NK-92 treated with Interleukin-12 subunit alpha and Interleukin-12 subunit beta, amount 100 ng/mL, for 24 hours (cell line): Measurements from ENCODE around the gene SMOC2.
"Not testable (repeated sequence)": the region's sequence is repeated elsewhere in the genome, so short reads cannot be mapped to it uniquely, and the experiment has no call there.

Experiments
- DNase-seq: peaks from one replicate; lab custom pipeline; 2025; lab: John Stamatoyannopoulos, UW

The SMOC2 gene

DNA sequence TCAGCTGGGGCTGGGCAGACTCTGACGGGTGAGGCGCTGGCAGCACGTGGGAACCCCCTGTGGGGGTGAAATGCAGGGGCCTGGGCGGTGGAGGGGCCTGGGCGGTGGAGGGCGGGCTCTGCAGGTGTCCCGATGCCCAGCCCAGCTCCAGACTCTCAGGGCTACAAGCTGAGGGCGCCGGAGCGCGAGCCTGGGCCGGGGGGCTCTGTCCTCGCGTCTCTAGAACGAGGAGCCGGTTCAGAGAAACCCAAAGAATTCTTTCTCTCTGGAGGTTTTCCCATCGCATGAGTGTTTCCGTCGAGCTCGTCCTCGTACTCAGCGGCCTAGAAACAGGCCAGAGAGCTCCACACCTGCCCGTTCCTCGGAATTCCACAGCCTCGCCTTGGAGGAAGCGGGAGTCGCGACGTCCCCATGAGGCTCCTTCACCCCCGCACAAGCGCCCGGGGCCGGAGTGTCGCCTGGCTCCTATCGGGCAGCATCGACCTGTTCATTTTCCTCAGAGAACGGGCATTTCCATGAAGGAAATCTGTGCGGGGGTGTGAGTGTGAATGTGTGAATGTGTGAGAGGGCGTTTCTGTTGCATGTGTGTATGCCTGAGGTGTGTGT is 76.9 kb downstream of the SMOC2 start:
- no peak for DNase-seq

DNA sequence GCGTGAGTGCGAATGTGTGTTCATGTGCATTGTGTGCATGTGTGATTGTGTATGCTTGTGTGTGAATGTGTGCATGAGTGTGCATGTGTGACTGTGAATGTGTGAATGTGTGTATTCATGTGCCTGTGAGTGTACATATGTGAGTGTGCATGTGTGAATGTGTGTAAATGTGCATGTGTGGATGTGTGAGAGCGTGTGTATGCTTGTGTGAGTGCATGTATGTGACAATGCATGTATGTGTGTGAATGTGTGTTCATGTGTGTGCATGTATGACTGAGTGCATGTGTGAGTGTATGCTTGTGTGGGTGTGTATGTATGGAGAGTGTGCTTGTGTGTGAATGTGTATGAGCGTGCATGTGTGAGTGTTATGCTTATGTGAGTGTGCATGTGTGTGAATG is 77.4 kb downstream of the SMOC2 start:
- no peak for DNase-seq

DNA sequence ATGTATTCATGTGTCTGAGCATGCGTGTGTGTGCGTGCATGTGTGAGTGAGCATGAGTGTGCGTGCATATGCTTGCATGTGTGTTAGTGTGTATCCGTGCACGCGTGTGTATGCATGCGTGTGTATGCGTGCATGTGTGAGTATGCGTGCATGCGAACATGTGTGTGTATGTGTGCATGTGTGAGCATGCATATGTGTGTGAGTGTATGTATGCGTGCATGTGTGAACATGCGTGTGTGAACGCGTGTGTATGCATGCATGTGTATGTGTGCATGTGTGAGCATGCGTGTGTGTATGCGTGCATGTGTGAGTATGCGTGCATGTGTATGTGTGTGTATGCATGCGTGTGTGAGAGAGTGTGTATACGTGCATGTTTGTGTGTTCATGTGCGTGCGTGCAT is 77.9 kb downstream of the SMOC2 start:
- no peak for DNase-seq

DNA sequence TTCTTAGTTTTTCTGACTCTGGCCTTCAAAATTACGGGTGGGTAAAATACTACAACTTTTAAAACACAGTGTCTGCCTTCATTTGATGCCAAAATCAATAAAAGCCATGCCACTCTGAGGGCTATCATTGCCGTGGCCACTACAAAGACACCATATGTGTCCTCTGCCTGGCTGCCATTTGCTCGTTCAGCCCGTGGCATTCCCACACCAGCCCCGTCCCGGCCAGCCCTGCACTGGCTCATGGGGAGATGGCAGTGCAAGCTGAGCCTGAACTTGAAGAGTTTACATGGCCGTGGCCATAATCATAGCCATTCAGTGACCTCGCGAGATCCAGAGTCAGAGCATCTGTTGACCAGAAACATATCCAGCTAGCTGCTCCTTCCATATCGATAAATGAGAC is 79.2 kb downstream of the SMOC2 start:
- no peak for DNase-seq

DNA sequence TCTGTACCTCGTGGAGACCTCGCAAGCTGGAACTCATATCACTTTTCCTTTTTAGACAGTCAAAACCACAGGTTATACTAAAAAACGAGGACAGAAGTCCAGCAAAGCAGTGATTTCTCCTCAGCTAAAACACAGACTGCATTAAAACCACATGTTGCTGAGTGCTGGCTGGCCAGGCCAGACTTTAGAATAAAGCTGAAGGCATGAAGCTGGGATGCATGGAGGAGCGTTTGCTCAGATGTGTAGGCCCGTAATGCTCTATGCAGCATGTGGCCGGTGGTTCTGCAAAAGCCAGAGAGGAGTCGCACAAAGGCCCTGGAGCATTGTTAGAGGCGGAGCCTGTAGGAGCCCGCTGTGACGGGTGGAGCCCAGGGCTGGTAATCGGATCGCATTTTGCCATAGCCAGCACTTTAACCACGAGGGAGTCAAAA is 83.6 kb downstream of the SMOC2 start:
- DNase-seq, result no peak

DNA sequence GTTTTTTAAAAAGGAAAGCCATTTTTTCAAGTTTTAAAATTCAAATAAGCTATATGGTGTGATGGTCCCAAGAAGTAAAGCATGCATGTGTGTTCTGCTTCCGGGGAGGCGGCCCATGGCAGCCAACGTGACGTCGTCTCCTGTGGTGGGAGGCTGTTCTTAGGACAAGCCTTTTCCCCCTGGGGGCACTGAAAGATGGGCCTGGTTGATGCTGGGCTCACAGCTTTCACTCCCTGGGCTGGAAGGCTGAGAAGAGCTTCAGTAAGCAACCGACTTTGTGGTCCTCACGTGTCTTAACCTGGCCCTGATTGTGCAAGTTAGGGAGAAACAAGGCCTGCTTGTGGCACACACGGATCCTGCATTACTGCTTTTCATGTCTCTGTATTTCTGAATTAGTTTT is 84.1 kb downstream of the SMOC2 start:
- DNase-seq, result no peak

DNA sequence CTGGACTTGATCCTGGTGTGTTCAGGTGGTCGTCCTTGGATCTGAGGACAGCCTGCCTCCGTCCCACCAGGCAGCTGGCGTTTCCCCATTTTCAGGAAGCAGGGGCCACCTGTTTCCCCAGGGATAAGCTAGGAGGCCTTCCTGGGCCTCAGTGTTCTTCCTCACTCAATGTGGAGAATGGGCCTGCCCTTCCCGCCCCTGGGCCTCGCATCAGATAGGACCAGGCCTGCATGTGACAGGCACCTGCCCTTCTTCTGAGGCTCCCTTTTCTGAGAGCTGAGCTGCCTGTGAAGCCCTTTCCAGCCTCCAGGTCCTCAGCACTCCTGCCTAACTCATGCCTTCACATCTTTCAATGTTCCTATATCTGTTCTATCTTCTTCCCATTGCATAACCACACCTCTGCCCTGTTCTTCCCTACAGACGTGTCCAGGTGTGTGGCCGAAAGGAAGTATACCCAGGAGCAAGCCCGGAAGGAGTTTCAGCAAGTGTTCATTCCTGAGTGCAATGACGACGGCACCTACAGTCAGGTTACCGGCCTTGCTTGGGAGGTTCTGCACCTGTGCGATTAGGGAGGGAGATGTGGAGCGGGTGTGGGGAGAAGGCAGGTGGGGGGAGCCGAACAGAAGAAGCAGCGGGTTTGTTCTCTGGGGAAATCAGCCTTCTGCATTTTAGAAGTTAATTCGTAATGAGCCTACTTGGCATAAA is 85.1 kb downstream of the SMOC2 start:
- no peak for DNase-seq

DNA sequence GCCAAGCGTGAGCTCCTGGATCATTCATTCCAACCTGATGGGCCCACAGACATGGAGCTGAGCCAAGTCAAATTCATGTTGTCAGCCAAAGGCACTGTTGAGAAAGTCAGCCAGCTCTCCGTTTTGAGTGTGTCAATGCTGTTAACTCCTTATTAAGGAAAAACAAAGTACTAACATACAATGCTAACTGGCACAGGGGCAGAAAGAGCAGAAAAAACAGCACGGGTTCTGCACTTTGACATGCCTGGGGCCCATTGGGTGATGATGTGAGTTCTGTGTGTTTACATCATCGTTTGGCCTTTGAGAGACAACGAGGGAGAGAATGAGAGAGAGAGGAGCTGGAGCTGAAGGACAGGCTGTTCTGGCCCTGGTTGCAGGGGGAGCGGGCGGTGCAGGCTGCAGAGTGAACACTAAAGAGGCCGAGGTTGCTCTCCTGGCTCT is 85.9 kb downstream of the SMOC2 start:
- DNase-seq, result no peak

DNA sequence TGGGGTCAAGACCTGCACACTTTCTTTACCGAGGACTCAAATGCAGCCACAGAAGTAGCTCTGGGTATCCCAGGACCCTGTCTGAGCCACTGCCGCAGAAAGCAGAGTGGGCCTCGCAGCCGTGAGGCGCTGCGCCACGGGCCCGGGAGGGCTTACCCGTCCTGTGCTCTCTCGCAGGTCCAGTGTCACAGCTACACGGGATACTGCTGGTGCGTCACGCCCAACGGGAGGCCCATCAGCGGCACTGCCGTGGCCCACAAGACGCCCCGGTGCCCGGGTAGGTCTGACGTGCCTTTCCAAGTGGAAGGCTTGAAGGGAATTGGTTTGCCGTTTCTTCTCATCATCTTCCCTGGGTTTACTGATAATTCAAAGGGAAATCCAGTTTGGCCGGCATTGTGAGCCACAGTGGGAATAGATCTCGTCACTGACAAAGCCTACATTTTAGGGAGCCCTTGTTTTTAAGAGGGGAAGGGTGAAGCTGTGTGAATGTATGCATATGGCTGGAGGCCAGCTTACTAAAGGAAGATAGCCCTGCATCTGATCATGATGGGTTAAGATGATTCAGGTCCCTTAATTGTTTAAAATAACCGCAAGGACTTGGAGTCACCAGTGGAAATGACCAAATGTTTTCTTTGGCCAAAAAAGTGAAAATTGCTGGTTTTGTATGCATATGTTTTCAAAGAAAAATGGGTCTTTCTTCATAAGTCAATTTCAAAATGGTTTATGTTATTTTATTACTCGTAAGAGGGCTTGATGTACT is 86.6 kb downstream of the SMOC2 start:
- no peak for DNase-seq

DNA sequence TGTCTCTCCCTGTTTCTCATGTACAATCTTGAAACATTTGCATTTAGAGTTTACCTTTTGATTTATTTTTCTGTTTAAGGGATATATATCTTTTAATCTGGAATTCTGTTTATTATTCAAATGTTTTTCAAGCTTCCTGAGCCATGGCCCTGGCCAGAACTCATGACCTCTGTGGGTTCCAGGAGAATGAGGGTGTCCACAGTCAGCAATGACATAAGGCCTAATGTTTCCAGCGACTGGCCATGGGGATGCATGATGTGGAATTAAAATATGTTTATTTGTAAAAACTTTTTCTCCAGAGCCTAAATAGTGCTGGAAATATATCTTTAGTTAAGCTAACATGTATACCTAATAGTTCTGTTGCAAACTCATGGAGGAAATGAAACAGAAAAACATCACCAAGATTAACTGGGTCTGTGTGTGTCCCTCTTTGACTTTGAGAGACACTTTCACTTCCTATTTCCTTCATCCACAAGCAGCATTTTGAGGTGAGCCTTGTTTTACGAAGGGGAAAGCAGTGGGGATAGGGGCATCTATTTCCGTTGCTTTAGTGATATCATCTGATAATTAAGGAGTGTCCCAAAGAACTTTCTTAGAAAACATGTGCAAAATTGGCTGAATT is 87.6 kb downstream of the SMOC2 start:
- no peak for DNase-seq

DNA sequence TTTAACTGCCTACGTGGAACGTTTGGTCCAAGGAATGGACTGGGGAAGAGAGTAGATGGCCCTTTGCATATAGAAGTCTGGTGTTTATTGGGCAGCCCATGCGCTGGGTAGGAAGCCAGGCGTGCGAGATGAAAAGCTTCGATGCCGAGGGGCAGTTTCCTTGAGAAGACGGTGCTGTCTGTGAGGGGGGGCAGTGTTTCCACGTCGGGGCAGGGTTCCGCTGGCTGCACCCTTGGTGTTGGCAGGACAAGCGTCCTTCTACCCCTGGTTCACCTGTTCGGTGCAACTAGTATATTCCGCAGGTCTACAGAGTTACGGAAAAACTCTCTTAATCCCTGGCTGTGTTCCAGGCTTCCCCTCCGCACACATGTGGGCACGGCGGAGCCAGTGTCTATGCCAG is 88.2 kb downstream of the SMOC2 start:
- DNase-seq, result no peak

DNA sequence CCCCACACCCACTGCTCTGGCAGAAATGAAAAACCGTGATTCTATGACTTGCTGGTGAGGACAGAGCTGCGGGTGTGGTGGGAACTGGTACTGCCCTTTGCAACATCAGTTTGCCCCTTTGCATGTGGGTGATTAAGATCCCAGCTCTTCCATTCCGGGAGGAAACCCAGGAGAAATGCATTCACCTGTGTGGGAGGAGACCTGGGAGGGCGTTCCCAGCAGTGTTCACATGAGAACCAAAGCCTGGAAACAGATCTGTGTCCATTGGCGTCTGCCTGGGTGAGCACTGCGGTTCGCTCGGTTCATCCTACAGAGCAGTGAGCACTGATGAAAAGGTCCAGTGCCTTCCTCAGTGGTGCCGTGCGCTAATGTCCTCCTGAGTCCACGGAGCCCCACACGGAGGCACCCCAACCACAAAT is 89.7 kb downstream of the SMOC2 start:
- DNase-seq, result no peak

DNA sequence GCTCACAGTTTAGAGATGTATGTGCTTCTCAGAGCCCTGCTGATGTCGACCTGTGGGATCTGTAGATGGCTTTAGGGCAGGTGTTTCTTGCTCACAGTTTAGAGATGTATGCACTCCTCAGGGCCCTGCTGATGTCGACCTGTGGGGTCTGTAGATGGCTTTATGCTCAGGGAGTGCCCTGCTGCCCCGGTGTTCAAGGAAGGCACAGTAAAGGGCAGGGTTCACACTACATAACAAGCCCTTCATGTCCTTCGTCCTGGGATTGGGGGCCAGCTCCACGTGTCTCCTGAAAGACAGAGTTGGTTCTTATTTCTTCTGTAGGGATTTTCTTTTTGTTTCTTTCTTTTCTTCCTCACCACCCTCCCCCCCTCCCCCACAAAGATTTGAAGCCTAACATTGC is 91.1 kb downstream of the SMOC2 start:
- DNase-seq, result no peak

DNA sequence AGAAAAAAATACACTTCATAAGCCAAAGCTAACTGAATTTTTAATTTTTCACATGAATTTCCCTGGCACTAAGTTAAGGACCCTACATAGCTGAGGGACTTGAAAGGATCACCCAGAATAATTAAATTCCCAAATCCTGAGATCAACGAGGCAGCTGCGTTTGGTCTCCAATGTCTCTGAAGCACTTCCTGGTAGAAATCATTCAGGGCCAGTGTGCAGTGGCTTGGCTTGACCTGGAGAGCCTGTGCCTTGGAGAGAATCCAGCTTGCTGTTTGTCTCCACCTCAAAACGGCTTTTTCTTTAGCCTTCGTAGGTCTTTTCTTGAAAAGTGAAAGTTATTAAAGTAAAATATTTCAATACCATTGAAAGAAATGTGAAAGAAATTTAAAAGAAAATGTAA is 92.4 kb downstream of the SMOC2 start:
- no peak for DNase-seq

DNA sequence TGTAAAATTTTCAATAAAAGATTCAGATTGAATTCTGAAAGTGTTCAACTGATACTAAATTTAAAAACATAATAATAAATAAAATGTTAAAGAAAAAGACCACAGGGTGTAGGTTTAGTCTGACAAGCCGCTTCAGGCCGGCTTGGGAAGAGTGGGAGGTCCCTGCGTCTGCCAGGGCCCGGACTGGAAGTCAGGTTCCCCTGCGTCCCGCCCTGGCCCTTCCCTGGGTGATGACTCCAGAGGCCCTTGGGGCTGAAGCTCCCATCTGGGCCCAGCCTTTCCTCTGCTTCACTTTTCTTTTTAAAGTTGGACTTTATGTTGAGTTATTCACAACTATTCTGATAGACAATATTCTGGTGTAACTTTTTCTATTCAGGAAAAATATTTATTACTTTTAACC is 93.3 kb downstream of the SMOC2 start:
- DNase-seq, result no peak

DNA sequence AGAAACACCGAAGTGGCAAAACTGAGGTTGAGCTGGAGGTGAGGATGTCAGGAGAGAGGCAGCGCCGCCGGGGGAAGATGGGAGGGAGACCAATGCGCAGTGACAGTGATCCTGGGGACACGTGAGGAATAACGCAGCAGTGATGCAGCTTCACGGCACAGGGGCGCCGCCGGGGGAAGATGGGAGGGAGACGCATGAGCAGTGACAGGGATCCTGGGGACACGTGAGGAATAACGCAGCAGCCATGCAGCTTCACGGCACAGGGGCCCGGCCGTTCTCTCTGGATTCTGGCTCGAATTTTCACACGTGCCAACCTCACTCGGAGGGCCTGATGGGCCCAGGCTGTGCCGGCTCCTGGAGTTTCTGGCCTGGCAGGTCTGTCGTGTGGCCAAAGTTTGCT is 94.7 kb downstream of the SMOC2 start:
- no peak for DNase-seq

DNA sequence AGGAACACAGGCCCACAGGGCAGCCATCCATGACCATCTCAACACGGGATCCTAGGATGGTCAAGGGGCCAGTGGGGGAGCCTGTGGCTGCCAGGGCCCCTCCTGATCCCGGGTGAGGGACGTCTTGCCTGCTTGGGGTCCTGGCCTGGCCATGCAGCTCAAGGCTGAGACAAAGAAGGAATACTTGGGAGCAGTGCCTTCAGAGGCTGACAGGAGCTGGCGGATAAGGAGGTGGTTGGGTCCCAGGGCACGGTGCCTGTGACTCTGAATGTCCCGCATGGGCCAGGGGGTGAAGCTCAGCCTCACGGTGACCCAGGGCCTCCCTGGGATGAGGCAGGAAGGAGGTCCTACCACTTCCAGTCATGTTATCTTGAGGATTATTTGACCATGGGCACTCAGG is 95.2 kb downstream of the SMOC2 start:
- no peak for DNase-seq

DNA sequence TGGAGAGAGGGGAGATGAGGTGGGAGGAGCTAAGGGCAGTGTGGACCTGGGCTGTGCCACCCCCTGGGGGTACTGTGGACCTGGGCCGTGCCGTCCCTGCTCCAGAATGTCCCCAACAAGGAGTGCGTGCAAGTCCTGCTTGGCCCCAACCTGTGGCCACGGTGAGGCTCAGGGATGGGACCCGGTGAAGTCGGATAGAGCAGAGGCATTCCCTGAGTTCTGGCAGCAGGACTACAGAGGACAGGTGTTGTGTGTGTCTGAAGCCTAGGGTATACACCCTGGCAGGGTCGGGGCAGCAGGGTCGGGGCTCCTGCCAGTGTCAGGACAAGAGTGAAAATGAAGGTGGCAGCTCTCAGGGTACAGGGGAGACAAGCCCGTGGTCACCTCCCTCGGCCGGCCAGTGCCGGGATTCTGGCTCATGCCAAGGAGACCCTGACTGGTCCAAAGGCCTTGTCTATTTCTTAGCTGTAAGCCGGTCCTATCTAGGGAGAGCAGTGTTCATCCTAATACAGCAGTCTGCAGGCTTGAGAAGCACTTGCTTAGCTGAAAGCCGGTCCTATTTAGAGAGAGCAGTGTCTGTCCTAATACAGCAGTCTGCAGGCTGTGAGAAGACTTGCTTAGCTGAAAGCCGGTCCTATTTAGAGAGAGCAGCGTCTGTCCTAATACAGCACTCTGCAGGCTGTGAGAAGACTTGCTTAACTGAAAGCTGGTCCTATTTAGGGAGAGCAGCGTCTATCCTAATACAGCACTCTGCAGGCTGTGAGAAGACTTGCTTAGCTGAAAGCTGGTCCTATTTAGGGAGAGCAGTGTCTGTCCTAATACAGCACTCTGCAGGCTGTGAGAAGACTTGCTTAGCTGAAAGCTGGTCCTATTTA is 95.9 kb downstream of the SMOC2 start:
- DNase-seq, result no peak

DNA sequence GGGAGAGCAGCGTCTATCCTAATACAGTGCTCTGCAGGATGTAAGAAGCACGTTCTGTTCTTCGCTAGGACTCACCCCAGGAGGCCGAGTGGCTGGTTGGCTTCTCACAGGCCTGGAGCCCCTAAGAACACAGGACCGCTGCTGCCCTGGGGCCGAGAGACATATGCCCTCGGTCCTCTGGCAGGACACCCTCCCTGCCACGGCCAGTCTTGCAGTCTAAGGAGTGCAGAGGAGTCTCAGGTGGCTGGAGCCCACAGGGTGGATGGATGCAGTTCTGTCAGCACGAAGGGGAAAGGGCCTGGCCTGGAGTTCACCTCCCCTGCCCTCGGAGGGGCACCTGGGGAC is 96.5 kb downstream of the SMOC2 start:
- DNase-seq, result no peak

DNA sequence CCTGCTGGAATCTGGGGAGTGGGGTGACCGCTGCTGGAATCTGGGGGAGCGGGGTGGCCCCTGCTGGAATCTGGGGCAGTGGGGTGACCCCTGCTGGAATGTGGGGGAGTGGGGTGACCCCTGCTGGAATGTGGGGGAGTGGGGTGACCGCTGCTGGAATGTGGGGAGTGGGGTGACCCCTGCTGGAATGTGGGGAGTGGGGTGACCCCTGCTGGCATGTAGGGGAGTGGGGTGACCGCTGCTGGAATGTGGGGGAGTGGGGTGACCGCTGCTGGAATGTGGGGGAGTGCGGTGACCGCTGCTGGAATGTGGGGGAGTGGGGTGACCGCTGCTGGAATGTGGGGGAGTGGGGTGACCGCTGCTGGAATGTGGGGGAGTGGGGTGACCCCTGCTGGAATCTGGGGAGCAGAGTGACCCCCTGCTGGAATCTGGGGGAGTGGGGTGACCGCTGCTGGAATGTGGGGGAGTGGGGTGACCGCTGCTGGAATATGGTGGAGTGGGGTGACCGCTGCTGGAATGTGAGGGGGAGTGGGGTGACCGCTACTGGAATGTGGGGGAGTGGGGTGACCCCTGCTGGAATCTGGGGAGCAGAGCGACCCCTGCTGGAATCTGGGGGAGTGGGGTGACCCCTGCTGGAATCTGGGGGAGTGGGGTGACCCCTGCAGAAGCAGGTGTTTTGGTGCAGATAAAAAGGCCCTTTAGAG is 97.4 kb downstream of the SMOC2 start:
- not testable (repeated sequence) for DNase-seq
